Liver (tissue), 3 donors: ENCODE data around the gene SLC35E1.

ENCODE experiments used
- EGR1 ChIP-seq, 2 donors: IDR thresholded peaks; 2 replicates each; pipeline ENCODE4 v1.6.1; 2016 to 2018; ENCODE audit warnings: antibody characterized with exemption in 2 of 2, low read depth in 2 of 2
- FOXA1 ChIP-seq: IDR thresholded peaks from 2 replicates; pipeline ENCODE4 v1.6.1; 2016; ENCODE audit warnings: antibody characterized with exemption
- GABPA ChIP-seq, 2 donors: IDR thresholded peaks in 1 of 2; conservative IDR thresholded peaks in 1 of 2; 2 replicates each; pipeline ENCODE4 v1.6.1; 2016; ENCODE audit warnings: antibody characterized with exemption in 2 of 2, mild to moderate bottlenecking in 1 of 2, moderate library complexity in 1 of 2
- JUND ChIP-seq, 2 donors: IDR thresholded peaks; 2 replicates each; pipeline ENCODE4 v1.6.1; 2016; ENCODE audit warnings: antibody characterized with exemption in 2 of 2
- NR2F2 ChIP-seq: IDR thresholded peaks from 2 replicates; pipeline ENCODE4 v1.6.1; 2016; ENCODE audit warnings: antibody characterized with exemption
- RAD21 ChIP-seq, 2 donors: IDR thresholded peaks; 2 replicates each; pipeline ENCODE4 v1.6.1; 2016; ENCODE audit warnings: antibody characterized with exemption in 2 of 2, mild to moderate bottlenecking in 2 of 2
- SP1 ChIP-seq: IDR thresholded peaks from 2 replicates; pipeline ENCODE4 v1.6.1; 2018; ENCODE audit warnings: antibody characterized with exemption, mild to moderate bottlenecking
- YY1 ChIP-seq: IDR thresholded peaks from 2 replicates; pipeline ENCODE4 v1.6.1; 2016; ENCODE audit warnings: antibody characterized with exemption, mild to moderate bottlenecking
- ZBTB33 ChIP-seq: IDR thresholded peaks from 2 replicates; pipeline ENCODE4 v1.6.1; 2016; ENCODE audit warnings: antibody characterized with exemption
- TF ChIP-seq, protein P1 (sequence below): fragments of 150-350 bp; IDR thresholded peaks from 2 replicates; pipeline ENCODE4 v1.5.1; 2017; ENCODE audit warnings: improper control_type of control experiment, low read depth, low read length; ENCODE audit not compliant: missing input control
- TF ChIP-seq, protein P2 (sequence below): IDR thresholded peaks from 2 replicates; pipeline ENCODE4 v1.6.1; 2016; ENCODE audit warnings: antibody characterized with exemption, mild to moderate bottlenecking
- TF ChIP-seq, protein P3 (sequence below): IDR thresholded peaks from 2 replicates; pipeline ENCODE4 v1.6.1; 2016; ENCODE audit warnings: antibody characterized with exemption
- TF ChIP-seq, protein P4 (sequence below): IDR thresholded peaks from 2 replicates; pipeline ENCODE4 v1.6.1; 2016; ENCODE audit warnings: antibody characterized with exemption
- donor health status: healthy.
- donor health status: healthy.

DNA sequence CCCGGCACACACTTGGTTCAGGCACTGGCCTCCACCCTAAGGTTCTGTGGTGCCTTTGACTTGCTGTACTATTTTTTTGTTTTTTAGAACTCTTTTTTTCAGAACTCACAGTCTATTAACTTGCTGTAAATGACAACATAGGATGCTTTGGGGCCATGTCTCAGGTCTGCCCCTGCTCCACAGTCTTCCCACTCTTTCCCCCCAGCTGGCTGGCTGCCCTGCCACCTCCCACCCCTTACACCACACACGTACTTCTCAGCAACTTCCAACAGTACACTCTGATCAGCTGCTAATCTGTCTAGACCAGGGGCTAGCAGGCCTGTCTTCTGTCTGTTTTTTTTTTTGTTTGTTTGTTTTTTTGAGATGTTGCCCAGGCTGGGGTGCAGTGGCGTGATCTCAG is 67.9 kb downstream of the SLC35E1 start:
- TF ChIP-seq, protein P1, sequence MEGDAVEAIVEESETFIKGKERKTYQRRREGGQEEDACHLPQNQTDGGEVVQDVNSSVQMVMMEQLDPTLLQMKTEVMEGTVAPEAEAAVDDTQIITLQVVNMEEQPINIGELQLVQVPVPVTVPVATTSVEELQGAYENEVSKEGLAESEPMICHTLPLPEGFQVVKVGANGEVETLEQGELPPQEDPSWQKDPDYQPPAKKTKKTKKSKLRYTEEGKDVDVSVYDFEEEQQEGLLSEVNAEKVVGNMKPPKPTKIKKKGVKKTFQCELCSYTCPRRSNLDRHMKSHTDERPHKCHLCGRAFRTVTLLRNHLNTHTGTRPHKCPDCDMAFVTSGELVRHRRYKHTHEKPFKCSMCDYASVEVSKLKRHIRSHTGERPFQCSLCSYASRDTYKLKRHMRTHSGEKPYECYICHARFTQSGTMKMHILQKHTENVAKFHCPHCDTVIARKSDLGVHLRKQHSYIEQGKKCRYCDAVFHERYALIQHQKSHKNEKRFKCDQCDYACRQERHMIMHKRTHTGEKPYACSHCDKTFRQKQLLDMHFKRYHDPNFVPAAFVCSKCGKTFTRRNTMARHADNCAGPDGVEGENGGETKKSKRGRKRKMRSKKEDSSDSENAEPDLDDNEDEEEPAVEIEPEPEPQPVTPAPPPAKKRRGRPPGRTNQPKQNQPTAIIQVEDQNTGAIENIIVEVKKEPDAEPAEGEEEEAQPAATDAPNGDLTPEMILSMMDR = no peak
- TF ChIP-seq JUND (IDR thresholded peaks at IDR 0.05) (no peak), YY1 (no peak), ZBTB33 (no peak), EGR1 (IDR thresholded peaks at IDR 0.05; ENCODE audit: low read depth in 2 of 2) (no peak), RAD21 (IDR thresholded peaks at IDR 0.05) (no peak), SP1 (no peak), NR2F2 (no peak), FOXA1 (no peak), GABPA (IDR thresholded peaks at IDR 0.05 in 1 of 2, conservative IDR thresholded peaks at IDR 0.05 in 1 of 2) (no peak)
- TF ChIP-seq, protein P2, sequence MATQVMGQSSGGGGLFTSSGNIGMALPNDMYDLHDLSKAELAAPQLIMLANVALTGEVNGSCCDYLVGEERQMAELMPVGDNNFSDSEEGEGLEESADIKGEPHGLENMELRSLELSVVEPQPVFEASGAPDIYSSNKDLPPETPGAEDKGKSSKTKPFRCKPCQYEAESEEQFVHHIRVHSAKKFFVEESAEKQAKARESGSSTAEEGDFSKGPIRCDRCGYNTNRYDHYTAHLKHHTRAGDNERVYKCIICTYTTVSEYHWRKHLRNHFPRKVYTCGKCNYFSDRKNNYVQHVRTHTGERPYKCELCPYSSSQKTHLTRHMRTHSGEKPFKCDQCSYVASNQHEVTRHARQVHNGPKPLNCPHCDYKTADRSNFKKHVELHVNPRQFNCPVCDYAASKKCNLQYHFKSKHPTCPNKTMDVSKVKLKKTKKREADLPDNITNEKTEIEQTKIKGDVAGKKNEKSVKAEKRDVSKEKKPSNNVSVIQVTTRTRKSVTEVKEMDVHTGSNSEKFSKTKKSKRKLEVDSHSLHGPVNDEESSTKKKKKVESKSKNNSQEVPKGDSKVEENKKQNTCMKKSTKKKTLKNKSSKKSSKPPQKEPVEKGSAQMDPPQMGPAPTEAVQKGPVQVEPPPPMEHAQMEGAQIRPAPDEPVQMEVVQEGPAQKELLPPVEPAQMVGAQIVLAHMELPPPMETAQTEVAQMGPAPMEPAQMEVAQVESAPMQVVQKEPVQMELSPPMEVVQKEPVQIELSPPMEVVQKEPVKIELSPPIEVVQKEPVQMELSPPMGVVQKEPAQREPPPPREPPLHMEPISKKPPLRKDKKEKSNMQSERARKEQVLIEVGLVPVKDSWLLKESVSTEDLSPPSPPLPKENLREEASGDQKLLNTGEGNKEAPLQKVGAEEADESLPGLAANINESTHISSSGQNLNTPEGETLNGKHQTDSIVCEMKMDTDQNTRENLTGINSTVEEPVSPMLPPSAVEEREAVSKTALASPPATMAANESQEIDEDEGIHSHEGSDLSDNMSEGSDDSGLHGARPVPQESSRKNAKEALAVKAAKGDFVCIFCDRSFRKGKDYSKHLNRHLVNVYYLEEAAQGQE = no peak
- TF ChIP-seq, protein P3, sequence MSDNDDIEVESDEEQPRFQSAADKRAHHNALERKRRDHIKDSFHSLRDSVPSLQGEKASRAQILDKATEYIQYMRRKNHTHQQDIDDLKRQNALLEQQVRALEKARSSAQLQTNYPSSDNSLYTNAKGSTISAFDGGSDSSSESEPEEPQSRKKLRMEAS = no peak
- TF ChIP-seq, protein P4, sequence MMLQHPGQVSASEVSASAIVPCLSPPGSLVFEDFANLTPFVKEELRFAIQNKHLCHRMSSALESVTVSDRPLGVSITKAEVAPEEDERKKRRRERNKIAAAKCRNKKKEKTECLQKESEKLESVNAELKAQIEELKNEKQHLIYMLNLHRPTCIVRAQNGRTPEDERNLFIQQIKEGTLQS = no peak
